HL-60 (cell line): ENCODE data around the gene WSCD1.

Source experiments
- DNase-seq, 2 experiments: peaks; one replicate each; pipeline ENCODE4 v3.0.0-alpha.2; 2010 to 2020; ENCODE audit warnings: low read depth in 1 of 2, low spot score in 1 of 2
- H3K27ac ChIP-seq: fragments of 250-450 bp; sonication (Bioruptor Pico); replicated peaks from 2 replicates; pipeline ENCODE4 v1.5.1; 2020; ENCODE audit warnings: mild to moderate bottlenecking, moderate library complexity
- H3K27me3 ChIP-seq: fragments of 250-450 bp; sonication (Bioruptor Pico); 2 replicates; pipeline ENCODE4 v1.5.1; 2021; ENCODE audit warnings: mild to moderate bottlenecking, moderate library complexity; ENCODE audit not compliant: insufficient read depth, poor library complexity, severe bottlenecking
- H3K4me3 ChIP-seq: replicated peaks from 2 replicates; pipeline ENCODE4 v1.5.1; 2011; ENCODE audit warnings: mild to moderate bottlenecking, control low read depth, low read length; ENCODE audit not compliant: insufficient read depth
- GABPA ChIP-seq: IDR thresholded peaks from 2 replicates; pipeline ENCODE4 v1.6.1; 2012; ENCODE audit warnings: low read depth
- POLR2AphosphoS5 ChIP-seq: IDR thresholded peaks from 2 replicates; pipeline ENCODE4 v1.6.1; 2012; ENCODE audit warnings: low read depth
- SPI1 ChIP-seq: IDR thresholded peaks from 2 replicates; pipeline ENCODE4 v1.6.1; 2012; ENCODE audit warnings: low read depth, mild to moderate bottlenecking, borderline replicate concordance
- TF ChIP-seq, protein P1 (sequence below): IDR thresholded peaks from 2 replicates; pipeline ENCODE4 v1.6.1; 2012; ENCODE audit warnings: low read depth; ENCODE audit not compliant: insufficient replicate concordance
- TF ChIP-seq, protein P2 (sequence below): IDR thresholded peaks from one replicate; pipeline ENCODE4 v1.5.1; 2011; ENCODE audit warnings: low read length, control low read depth, inconsistent platforms; ENCODE audit not compliant: insufficient read depth

WSCD1 gene

DNA sequence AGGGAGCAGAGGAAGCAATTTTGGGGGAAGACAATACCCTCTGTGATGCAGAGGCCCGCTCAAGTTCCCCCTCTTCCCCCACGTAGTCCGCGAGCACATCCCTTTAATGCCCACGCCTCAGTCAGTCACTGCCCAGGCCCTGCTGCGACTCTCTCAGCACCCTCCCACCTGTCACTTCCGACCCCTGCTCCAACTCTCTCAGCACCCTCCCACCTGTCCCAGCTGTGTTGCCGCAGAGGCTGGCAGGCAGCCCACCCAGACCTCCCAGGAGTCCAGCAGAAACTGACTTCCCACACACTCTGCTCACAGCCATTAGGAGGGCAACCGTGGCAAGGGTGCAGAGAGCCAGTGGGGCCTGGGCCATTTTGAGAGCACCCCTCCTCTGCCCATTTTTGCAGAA is 92.7 kb downstream of the WSCD1 start:
- no peak overlapping the region for H3K27ac ChIP-seq
- no peaks in the 10 kb centered on the region for H3K27me3 ChIP-seq
- H3K4me3 ChIP-seq: no peak overlapping the region
- no peak for TF ChIP-seq POLR2AphosphoS5
- TF ChIP-seq, protein P1, sequence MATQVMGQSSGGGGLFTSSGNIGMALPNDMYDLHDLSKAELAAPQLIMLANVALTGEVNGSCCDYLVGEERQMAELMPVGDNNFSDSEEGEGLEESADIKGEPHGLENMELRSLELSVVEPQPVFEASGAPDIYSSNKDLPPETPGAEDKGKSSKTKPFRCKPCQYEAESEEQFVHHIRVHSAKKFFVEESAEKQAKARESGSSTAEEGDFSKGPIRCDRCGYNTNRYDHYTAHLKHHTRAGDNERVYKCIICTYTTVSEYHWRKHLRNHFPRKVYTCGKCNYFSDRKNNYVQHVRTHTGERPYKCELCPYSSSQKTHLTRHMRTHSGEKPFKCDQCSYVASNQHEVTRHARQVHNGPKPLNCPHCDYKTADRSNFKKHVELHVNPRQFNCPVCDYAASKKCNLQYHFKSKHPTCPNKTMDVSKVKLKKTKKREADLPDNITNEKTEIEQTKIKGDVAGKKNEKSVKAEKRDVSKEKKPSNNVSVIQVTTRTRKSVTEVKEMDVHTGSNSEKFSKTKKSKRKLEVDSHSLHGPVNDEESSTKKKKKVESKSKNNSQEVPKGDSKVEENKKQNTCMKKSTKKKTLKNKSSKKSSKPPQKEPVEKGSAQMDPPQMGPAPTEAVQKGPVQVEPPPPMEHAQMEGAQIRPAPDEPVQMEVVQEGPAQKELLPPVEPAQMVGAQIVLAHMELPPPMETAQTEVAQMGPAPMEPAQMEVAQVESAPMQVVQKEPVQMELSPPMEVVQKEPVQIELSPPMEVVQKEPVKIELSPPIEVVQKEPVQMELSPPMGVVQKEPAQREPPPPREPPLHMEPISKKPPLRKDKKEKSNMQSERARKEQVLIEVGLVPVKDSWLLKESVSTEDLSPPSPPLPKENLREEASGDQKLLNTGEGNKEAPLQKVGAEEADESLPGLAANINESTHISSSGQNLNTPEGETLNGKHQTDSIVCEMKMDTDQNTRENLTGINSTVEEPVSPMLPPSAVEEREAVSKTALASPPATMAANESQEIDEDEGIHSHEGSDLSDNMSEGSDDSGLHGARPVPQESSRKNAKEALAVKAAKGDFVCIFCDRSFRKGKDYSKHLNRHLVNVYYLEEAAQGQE: no peak
- no peak for TF ChIP-seq SPI1
- no peak for TF ChIP-seq GABPA
- TF ChIP-seq, protein P2, sequence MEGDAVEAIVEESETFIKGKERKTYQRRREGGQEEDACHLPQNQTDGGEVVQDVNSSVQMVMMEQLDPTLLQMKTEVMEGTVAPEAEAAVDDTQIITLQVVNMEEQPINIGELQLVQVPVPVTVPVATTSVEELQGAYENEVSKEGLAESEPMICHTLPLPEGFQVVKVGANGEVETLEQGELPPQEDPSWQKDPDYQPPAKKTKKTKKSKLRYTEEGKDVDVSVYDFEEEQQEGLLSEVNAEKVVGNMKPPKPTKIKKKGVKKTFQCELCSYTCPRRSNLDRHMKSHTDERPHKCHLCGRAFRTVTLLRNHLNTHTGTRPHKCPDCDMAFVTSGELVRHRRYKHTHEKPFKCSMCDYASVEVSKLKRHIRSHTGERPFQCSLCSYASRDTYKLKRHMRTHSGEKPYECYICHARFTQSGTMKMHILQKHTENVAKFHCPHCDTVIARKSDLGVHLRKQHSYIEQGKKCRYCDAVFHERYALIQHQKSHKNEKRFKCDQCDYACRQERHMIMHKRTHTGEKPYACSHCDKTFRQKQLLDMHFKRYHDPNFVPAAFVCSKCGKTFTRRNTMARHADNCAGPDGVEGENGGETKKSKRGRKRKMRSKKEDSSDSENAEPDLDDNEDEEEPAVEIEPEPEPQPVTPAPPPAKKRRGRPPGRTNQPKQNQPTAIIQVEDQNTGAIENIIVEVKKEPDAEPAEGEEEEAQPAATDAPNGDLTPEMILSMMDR: no peak
- no peak for DNase-seq

DNA sequence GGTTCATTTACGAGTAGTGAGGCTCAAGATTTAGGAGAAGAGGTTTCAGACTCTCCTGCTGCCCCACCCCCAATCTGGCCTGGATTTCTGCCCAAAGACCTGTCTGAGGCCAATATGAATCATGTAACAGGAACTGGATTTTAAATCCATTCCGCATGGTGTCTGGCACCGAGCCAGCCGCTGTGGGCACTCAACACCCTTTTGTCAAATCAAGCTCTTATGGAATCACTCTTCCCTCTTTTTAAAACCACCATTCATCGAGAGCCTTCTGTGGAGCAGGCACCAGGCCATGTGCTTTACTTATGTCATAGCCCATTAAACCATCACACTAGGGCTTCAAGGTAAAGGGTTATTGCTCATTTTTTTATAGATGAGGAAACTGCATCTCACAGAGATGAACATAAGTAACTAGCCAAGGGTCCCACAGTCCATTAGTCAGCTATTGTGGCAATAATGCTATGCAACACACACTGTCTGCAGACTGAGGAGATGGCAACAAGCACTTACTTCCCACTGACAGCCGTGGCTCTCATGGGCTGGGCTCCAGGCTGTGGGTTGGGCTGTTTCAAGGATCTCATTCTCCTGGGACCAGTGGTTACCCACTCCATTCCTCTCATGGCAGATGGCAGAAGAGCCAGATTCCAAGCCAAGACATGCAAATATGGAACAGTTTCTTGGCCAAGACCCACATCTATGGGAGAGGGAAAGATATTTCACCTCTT is 93.6 kb downstream of the WSCD1 start:
- TF ChIP-seq, protein P1: no peak
- TF ChIP-seq, protein P2: no peak
- TF ChIP-seq GABPA (no peak), POLR2AphosphoS5 (no peak), SPI1 (no peak)
- Histone ChIP-seq H3K4me3 (no peak overlapping the region), H3K27ac (no peak overlapping the region), H3K27me3 (no peaks in the 10 kb centered on the region)
- DNase-seq: no peak

DNA sequence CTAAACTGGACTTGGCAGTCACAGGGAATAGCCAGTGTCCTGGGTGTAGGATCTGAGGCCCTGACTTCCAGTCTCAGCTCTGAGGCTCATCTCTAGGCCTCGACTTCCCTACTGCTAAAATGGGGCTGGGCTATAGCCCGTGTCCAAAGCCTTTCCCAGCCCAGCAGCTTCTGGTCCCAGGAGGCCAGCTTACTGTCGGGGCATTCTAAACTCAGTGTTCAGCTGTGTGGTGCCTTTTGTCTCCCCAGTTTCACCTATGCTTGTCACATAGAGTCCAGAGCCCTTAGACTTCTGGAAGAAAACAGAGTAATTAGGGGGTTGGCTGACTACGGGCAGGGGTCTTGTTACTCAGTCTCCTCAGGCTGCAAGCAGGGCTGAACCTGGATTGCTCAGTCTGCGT is 94.8 kb downstream of the WSCD1 start:
- TF ChIP-seq GABPA (no peak), SPI1 (no peak), POLR2AphosphoS5 (no peak)
- TF ChIP-seq, protein P2: no peak
- TF ChIP-seq, protein P1: no peak
- Histone ChIP-seq H3K4me3 (no peak overlapping the region), H3K27me3 (no peaks in the 10 kb centered on the region), H3K27ac (no peak overlapping the region)
- no peak for DNase-seq
